Measurements from ENCODE around the gene LIN52.

The LIN52 gene, protein sequence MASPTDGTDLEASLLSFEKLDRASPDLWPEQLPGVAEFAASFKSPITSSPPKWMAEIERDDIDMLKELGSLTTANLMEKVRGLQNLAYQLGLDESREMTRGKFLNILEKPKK

DNA sequence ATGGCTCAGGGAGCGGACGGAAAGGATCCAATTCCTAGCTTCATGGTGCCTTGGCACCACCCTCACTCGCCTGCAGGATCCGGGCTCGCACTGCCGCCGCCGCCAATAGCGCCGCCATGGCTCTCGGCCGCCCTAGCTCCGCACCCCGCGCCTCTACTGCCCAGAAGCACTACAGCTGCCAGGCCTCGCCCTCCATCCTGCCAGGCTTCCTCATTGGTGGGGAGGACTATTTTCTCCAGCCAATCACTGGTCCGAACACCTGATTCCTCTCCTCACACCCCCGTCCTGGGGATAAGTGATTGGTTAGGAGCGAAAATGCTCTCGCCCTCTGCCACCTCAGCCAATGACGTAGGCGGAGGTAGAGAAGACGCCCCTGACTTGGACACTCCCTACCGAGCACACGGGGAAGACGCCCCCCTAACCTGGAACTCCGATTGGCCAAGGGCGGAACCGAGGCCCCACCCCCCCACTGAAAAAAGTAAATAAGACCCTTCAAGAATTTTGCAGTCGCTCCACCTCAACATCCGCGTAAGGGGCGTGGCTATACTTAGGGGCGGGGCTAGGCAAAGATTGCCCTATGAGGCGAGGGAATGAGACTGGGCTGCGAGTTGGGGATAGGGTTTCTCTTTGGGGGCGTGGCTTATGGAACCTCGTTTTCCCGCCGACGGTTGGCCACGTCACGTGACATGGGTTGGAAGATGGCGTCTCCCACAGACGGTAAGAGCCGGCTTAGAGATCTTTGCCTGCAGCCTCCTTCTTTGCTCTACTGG, at the start of gene LIN52, which contains the start of gene ALDH6A1:
LIN52 (plus strand) TSS at position 680 of the 770 bp plus-strand sequence; CDS start at position 699, 19 bp downstream.
ALDH6A1 (minus strand) TSS at position 177 of the 770 bp plus-strand sequence; CDS start at position 118, 59 bp downstream.
- peak; percentile 100 for DNase-seq (ENCODE audit: low read depth in 2 of 2)

DNA sequence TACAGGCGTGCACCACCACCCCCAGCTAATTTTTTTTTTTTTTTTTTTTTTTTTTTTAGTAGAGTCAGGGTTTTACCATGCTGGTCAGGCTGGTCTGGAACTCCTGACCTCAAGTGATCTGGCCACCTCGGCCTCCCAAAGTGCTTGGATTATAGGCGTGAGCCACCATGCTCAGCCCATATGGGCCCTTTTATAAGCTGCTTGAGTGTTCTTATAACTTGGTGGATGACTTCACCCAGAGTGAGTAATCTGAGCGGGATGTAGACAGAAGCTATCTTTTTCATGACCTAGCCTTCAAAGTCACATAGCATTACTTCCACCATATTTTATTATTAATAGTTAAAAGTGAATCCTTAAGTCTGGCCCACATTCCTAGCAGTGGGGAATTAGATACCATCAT, 49.2 kb upstream of the LIN52 start:
- DNase-seq (ENCODE audit: low read depth in 2 of 2), result no peak

DNA sequence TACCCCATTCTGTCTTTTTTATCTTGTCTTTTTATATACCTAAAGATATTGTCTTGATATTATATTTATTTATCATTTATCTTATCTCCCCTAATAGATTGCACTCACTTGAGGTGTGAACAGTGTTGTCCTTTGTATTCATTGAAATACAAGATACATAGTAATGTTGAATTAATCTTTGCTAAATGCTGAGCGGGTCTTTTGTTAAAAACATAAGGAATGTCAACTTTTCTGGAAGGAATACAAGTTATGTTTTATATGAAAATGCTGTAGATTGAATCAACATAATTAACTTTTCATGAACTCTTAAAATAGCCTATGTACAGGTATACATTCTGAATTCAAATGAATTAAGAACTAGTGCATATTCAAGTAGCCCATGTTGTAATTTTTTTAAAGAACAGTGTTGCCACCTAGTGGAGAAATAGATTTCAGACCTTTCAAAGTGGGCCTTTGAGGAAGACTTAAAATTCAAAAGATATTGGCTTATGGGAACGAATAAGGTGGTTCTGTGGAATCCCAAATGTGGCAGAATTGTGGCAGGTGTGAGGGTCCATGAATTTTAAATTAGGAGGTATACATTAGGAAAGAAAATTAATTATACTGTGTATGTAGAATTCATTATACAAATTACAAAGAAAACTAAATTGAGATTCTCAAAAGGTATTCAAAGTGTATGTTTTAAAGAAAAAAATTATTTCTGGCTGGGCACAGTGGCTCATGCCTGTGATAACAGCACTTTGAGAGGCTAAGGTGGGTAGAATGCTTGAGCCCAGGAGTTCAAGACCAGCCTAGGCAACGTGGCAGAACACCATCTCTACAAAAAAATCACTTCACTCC, 46.5 kb upstream of the LIN52 start:
- peak in 1 of 2 donors; percentile 12 for DNase-seq (ENCODE audit: low read depth in 2 of 2)

DNA sequence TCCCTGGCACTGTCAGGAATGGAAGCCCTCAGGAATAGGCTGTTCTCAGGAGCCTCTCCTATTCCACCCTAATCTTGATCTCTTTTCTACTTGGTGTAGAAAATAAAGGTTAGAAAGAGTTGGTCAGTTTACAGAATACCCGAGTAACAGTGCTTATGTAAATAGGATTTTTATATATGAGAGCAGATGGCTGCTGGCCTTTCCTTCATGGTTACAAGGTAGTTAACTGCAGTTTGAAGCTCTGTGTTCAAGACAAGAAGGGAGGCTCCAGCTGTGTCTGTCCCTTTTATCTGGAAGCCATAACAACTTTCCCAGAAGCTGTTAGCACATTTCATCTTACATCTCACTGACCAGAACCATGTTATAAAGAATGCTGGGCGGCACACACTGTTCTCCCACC, 42.5 kb upstream of the LIN52 start:
- no peak for DNase-seq (ENCODE audit: low read depth in 2 of 2)

DNA sequence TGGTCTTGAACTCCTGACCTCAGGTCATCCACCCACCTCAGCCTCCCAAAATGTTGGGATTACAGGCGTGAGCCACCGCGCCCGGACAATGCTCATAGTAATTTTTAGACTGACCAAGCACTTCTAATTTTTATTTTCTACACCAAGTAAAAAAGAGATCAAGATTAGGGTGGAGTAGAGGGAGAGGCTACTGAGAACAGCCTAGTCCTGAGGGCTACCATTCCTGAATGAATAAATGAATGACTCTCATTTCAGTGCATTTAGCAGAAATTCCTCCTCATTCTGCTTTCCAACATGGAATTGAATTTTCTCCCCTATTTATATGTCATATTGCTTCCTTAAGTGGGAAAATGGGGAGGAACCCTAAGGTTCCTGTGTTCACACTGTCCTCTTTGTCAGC, 39.2 kb upstream of the LIN52 start:
- no peak for DNase-seq (ENCODE audit: low read depth in 2 of 2)

DNA sequence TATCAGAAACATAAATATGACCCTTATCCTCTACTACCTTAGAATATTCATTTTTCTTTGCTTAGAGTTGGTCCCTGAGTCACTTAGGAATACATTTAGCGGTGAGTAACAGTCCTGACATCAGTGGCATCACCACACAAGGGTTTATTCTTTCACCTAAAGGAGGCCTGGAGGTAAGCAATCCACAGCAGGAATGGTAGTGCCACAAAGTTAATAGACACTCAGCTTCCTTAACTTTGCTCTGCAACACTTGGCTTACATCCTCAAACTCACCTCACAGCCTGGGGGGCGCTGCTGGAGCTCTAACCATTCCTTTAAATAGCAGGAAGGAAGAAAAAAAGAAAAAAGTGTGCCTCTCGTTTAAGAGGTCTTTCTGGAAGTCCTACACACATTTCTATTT, 36.5 kb upstream of the LIN52 start:
- DNase-seq (ENCODE audit: low read depth in 2 of 2), result no peak

DNA sequence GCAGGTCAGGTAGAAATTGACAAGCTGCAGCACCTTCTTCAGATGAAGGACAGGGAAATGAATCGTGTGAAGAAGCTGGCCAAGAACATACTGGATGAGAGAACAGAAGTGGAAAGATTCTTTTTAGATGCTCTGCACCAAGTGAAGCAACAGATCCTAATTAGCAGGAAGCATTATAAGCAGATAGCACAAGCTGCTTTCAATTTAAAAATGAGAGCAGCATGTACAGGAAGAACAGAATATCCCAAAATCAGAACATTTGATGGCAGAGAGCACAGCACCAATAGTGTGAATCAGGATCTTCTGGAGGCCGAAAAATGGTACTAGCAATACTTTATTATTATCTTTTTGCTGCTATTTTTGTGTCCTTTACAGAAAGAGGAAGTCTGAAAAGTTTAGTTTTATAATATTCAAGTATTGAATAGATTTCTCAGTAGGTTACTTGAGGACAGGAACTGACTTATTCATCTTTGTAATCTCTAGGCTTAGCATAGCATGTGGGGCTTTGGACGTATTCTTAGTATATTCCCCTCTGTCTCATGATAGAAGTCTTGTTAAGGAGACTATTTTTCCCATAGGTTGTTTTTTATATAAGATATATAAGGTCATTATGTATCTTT, 34.8 kb upstream of the LIN52 start:
- no peak for DNase-seq (ENCODE audit: low read depth in 2 of 2)

DNA sequence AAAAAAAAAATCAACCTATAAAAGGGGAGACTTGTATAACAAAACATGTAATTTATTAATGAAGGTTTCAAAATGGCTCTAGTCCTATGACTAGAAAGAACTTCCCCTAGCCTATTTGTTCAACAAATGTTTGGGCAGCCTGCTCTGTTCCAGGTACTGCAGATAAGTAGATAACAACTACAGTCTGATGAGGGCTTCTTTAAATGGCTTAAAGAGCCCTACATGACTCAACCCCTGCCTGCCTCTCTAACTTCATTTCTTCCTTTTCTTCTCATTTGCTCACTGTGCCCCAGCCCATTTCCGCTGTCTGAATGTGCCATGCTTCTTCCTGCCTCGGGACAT, 22.0 kb upstream of the LIN52 start:
- no peak for DNase-seq (ENCODE audit: low read depth in 2 of 2)

DNA sequence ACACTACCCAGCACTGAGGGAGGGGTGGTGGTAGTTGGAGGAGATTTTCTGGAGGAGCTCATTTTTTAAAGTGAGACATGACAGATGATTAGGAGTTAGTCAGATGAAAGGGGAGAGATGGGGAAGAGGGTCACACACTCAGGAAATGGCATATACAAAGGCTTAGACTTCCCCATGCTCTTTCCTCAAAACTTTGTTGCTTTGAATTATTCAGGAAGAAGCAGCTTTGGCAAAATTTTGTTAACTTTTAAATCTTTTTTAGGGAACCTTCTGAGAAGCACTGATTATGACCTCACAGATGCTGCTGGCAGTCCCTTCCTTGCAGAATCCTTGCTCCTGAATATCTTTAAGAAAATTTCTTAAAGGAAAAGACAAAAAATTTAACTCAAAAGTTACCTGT, 20.3 kb upstream of the LIN52 start:
- DNase-seq (ENCODE audit: low read depth in 2 of 2), result no peak

DNA sequence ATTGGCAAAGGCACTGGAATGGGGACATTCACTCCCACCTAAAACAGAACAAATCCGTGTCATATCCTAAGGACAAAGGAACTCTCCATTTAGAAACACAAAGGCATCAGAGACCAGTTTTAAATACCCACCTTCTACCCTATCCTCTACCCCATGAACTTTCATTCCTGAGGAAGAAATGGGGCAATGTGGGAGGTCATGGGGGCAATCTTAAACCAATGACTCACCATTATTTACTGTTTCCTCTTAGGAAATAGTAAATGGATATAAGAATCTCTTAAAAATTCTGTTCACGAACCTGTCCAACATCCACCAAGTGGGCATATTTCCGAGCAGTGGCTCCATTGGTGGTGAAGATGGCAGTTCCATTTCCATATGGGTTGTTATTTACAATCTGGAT, 19.9 kb upstream of the LIN52 start:
- DNase-seq (ENCODE audit: low read depth in 2 of 2), result no peak

DNA sequence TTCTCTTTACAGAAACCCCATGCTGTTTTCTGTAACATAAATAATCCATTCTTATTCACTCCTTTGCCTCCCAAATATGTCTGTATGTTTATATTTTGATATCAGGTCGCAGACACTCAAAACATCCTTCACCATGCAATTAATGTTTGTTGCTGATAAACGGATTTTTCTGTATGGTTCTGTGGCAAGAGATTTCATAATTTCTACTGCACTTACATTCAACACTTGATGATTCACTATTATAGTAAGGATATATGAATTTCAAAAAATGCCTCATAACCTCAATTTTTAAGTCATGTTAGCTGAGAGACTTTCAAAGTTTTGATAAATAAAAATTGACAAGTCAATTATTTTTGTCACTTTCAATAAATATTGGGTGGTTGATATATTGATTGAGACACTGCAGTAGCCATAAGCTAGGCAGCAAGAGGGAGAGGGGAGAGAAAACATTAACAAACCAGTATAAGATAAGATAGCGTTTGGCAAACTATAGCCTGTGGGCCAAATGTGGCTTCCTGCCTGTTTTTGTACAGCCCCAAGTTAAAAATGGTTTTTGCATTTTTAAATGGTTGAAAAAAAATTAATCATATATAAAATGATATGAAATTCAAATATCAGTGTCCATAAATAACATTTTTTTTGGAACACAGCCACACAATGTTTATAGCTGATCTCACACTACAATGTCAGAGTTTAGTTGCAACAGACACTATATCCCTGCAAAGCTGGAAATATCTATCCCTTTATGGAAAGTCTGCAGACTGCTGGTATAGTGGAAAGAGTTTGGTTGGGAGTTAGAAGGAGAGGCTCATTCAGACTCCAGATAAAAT, 18.8 kb upstream of the LIN52 start:
- no peak for DNase-seq (ENCODE audit: low read depth in 2 of 2)

DNA sequence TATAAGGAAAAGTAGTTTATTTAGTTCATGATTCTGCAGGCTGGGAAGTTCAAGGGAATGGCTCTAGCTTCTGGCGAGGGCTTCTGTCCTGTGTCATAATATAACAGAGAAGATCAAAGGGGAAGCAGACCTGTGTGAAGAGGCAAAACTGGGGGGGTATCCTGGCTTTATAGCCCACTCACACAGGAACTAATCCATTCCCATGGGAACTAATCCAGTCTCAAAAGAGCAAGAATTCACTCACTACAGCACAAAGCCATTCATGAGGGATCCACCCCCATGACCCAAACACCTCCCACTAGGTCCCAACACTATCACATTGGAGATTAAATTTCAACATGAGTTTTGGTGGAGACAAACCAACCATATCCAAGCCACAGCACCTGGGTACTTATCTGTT, 7.4 kb upstream of the LIN52 start:
- no peak for DNase-seq (ENCODE audit: low read depth in 2 of 2)

DNA sequence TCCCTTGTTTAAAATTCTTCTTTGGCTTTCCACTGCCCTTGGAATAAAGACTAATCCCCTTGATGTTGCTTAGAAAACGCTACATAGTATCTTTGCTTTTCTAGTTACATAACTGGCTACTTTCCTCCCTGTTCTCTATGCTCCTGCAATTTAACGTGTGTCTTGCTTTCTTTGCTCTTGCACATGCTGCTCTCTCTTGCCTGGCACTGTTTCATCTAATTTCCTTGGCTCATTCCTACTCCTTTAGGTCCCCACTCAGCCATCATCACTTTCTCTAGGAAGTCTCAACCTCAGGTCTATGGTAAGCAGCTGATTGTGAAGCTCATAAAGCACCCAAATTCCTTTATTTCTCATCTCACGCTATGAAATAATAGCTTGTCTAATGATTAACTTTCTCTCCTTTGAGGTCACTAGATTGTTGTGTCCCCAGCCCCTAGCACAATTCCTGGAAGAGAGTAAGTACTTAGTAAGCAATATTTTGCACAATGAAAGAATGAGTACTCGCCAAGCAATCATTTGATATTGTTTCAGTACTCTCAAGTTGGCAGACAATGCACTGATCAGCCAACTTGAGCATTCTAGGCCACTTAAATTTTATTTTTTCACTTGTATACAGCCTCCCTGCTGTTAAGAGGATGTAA, 3.8 kb upstream of the LIN52 start:
- DNase-seq (ENCODE audit: low read depth in 2 of 2), result no peak

DNA sequence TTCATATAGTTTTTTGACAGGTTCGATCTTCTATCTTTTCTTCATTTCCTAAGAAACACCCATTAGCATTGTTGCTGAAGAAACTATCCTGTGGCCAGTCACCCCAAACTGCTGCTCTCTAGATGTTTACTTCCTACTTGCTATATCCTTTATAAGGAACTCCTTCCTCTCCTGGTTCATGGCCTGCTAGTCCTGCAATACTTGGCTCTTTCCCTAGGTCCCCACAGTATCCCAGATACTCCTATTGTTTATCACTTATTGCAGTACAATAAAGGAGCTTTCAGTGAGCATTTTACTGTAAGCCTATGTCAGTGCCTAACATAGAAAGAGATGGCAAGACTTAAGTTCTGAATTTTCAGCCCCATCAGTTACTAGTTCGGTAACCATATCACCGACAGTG, 3.3 kb upstream of the LIN52 start:
- DNase-seq (ENCODE audit: low read depth in 2 of 2), result no peak

DNA sequence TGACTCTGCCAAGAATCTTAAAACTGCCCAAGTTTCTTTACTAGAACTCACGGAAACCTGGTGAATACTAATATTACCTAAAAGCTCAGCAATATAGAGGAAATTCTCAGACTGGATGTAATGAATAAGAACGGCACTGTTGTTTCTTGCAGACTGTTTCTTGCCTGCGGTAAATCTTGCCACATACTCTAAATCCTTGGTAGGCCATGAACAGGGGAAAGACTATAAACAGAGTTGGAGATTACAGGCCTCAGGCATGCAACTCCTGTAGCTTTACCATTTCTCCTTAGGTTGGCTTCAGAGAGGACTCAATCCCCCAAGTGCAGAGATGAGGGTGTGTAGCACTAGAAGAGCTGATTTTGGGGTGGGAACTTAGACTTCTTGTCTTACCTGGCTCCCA, 1.6 kb upstream of the LIN52 start:
- no peak for DNase-seq (ENCODE audit: low read depth in 2 of 2)

DNA sequence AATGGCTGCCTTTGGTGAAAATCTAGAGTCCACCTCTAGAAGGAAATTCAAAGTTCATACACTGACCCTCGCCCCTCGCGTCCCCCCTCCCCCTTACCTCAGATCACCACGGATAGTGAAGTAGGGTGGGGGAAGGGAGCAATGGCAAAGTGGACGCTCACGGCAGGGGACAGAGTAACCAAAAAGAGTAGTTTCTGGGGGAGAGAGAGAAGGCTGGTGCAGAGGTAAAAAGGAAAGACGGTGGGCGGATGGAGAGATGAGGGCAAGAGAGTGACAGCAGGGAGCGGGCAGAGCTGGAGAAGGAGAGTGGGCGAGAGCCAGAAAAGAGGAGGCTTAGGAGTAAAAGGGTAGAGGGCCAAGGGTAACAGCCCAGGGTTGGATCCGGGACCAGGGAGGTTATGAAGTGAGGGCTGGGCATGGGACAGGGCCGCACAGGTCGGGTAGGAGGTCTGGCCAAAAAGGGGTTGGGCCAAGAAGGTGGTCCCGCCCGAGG, 926 bp upstream of the LIN52 start:
- no peak for DNase-seq (ENCODE audit: low read depth in 2 of 2)

DNA sequence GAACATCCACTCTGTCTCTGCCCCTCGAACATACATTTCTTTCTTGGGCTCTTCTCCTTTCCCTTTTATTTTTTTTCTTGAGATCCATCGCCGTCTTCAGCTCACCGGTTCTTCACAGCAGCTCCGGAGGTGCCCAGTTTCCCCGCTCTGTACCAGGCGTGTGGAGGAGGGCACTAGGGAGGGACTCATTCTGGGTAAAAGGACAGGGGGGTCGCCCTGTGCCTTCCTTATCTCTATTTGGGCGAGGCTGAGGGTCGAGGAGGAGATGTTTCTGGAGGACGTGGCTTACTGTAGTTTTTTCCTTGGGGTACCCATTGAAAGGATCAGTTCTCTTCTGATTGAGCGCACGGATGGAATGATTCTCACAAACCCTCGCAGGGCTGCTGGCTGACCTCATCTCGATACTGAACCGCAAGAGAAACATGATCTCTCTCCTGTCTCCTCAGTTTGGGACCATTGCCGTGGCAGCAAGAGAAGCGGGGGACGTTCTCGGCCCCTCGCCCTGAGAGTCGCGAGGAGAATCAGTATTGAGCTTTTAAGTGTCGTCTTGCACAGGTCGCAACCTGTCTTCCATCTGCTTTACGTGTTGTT, 386 bp downstream of the LIN52 start:
- peak; percentile 1 to 10 for DNase-seq (ENCODE audit: low read depth in 2 of 2)

DNA sequence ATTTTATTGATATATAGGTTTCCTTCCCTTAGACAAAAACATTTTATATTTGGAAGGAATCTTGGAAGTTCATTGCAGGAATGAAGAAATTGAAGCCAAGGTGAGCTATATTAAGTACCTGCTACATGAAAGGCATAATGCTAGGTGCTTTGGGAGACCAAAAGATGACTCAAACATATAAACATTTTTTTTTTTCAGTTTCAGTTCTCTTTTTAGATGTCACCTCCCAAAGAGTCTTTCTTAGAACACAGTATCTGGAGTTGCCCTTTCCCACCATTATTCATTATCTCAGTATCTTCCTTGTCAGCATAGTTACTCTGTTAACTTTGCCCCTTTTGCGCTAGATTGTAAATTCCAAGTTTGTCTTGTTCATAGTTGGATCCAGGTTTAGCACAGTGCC, 1.1 kb downstream of the LIN52 start:
- DNase-seq (ENCODE audit: low read depth in 2 of 2), result no peak

DNA sequence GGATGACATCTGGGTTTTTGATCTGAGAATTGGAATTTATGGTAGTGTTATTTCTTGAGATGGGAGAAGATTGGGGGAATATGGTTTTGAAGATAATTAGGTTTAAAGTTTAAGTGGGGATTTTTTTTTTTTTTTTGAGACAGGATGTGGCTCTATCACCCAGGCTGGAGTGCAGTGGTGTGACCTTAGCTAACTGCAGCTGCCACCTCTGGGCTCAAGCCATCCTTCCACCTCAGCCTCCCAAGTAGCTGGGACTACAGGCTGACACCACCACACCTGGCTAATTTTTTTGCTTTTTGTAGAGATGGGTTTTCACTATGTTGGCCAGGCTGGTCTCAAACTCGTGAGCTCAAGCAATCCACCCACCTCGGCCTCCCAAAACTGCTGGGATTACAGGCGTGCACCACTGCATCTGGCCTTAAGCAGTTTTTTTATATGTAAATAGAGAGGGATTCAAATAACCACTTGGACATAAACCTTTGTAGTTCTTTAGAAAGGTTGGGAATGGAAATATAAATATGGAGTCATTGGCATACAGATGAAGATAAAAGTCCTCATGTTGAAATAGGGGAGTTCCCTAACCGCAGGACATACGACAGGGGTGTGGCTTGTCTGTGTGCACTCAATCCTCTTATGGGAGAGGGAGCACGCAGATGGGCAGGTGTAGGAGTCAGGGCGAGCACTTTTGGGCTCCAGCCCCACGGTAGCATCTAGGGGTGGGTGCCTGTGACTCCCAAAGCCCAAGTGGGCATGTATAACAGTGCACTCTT, 4.7 kb downstream of the LIN52 start:
- DNase-seq (ENCODE audit: low read depth in 2 of 2), result no peak

DNA sequence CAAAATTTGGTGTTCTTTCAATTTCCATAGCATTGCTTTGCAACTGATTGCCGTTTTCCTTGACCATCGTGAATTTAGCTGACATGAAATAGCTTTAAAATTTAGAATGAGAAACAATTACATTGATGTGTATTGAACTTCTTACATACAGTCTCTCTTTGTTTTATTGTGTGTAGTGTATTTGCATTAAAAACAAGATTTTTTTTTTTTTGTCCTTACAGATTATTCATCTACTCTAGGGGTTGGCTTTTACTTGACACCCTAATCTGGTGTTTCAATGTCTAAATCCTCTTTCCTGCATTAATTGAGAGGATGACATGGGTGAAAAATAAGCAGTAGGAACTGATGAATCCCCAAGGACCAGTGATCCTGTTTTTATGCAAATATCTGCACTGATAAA, 20.6 kb downstream of the LIN52 start:
- DNase-seq (ENCODE audit: low read depth in 2 of 2), result no peak

Measured in activated CD4-positive, alpha-beta T cell treated with anti-CD3 and anti-CD28 coated beads for 24 hours (primary cell).